Measurements from ENCODE around the gene MYO6.
"Not testable (repeated sequence)": the region's sequence is repeated elsewhere in the genome, so short reads cannot be mapped to it uniquely, and the experiment has no call there.

Gene MYO6

DNA sequence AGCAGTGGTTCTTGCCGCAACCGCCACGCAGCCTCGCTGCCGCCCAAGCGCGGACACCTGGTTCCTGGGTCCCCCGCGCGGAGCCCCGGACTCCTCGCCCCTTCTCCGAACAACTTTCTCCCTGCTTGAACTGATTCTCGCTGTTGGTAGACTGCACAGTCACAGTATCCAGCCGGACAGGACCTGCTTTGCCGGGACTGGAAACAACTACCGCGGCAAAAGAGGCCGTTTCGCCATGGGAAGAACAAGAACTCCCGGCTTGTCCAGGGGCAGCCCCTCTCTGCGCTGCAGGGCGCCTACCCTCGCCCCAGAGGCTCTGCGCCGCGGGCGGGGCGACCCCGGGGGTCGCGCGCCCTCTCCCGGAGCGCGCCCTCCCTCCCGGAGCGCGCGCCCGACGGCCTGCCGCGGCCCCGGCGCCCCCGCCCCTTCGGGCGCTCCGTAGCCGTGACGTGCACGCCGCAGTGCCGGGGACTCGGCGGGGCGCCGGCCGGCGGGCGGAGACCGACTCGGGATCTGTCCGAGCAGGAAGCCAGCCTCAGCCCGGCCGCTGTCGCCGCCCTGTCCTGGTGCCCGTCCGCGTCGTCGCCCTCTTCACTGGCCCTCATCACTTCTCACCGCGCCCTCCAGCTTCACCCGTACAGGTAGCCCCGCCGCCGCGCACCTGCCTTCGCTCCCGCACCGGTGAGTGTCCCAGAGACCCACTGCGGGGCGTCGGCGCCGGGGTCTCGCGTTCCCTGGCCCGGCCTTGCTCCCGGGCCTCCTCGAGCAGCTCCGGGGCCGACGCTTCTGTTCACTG lies at the start of gene MYO6:
Gene MYO6, plus strand, starts transcription at position 497 of the 796 bp plus-strand sequence. CDS start 68,309 bp downstream, outside the sequence.
- peak; percentile 1 to 16 for DNase-seq (ENCODE audit: low read depth in 2 of 2)

DNA sequence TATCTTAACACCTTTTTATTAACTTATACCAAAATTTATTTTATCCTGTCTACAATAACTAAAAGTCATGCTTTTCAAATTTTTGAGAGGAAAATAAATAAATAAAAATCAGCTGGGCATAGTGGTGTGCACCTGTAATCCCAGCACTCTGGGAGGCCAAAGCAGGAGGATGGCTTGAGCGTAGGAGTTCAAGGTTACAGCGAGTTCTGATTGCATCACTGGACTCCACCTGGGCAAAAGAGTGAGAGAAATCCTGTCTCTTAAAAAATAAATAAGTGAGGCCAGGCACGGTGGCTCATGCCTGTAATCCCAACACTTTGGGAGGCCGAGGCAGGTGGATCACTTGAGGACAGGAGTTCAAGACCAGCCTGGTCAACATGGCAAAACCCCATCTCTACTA lies 40.7 kb upstream of the MYO6 start:
- DNase-seq (ENCODE audit: low read depth in 2 of 2) = not testable (repeated sequence)

DNA sequence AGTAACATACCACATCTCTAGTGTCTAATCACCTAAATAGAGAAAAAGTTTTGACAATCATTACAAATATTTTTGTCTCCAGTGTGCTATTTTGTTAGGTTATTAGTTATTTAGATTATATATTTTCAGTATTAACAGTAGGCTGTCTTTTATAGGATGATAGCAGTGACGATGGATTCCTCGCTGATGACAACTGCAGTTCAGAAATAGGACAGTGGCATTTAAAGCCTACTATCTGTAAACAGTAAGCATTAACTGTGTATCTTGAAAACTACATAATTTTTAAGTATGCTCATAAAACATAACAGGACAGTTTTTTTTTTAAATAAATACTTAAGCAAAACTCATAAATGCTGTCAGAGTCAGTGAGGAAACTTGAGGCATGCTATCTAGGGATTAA lies 37.9 kb upstream of the MYO6 start:
- no peak for DNase-seq (ENCODE audit: low read depth in 2 of 2)

DNA sequence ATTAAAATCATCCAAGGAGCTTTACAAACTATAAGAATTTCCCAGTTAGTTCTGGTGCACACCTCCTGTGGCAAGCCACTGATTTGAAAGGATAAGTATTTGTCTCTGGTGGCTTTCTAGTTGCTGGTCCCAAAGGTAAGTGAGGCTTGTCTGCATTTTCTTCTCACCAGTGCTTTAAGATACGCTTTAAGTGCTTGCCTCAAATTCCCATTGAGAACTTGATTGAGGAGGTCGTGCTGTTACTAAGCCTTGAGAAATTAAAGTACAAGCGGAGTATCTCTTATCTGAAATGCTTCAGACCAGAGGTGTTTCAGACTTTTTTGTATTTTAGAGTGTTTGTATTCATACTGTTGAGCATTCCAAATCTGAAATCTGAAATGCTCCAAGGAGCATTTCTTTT lies 29.9 kb upstream of the MYO6 start:
- no peak for DNase-seq (ENCODE audit: low read depth in 2 of 2)

DNA sequence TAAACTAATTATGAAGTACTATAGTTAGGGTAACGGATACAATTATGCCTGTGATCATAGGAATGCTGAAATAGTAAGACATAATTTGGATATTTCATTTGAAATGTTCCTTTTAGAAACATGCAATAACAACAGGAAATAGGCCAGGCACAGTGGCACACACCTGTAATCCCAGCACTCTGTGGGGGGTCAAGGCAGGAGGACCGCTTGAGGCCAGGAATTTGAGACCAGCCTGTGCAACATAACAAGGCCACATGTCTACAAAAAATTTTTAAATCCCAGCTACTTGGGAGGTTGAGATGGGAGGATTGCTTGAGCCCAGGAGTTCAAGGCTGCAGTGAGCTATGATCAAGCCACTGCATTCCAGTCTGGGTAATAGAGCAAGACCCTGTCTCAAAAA lies 25.7 kb upstream of the MYO6 start:
- DNase-seq (ENCODE audit: low read depth in 2 of 2) = no peak

DNA sequence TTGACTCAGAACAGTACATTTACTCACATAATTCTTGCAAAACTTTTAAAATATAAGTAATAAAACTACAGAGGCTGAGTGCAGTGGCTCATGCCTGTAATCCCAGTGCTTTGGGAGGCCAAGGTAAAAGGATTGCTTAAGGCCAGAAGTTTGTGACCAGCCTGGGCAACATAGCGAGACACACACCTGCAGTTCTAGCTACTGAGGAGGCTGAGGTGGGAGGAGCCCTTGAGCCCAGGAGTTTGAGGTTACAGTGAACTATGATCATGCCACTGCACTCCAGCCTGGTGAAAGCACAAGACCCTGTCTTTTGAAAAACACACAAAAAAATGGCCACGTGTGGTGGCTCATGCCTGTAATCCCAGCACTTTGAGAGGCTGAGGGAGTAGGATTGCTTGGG lies 21.8 kb upstream of the MYO6 start:
- DNase-seq (ENCODE audit: low read depth in 2 of 2) = no peak

DNA sequence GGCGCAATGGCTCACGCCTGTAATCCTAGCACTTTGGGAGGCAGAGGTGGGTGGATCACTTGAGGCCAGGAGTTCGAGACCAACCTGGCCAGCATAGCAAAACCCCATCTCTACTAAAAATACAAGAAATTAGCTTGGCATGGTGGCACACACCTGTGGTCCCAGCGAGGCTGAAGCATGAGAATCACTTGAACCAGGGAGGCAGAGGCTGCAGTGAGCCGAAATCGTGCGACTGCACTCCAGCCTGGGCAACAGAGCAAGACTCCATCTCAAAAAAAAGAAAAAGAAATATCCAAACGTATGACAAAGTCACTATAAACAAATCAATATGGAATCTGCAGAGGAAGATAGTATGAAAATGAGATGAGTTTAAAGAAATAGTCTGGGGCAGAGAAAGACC lies 18.0 kb upstream of the MYO6 start:
- DNase-seq (ENCODE audit: low read depth in 2 of 2) = not testable (repeated sequence)

DNA sequence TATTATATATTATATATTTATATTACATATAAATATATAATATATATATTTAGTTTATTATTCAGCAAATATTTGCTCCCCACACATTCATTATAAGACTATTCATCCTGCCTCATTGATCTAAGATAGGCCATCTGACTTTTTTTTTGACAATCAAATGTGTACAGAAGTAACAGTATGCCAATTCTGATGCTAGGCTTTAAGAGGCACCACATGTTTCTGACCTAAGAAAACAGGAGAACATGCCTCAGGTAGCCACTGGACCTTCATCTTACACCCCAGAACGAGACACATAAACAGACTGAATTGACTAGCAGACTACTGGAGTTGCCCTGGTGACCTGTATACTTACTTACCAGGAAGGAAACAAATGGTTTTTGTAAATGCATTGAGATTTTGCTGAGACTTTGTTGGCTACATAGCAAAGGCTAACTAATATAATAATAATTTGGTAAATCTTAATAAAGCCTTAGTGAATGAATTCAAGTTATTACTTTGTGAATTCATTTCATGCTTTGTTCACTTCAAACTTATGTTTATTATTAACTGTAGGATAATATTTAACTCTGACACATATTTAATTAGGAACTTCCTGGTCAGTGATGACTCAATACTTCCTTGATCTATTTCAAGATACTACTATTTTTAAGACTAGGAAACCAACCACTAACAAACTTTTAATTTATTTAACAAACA lies 13.4 kb upstream of the MYO6 start:
- DNase-seq (ENCODE audit: low read depth in 2 of 2) = no peak

DNA sequence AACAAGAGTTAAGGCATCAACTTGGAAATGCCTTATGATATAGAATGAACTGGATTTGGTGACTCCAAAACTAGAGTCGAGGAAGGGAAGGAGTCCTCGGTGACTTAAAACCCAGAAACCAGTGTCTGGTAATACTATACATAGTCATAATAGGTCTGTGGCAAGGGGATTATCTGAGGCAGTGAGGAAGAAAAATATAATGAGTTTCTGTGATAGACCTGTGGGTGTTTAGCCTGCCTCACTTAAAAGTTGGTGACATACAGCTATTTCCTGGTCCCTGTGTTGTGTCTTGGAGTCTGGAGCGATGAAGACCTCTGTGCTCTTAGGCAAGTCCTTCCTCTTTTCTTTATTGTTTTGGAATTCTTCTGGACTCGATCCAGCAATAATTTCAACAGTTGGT lies 5.1 kb upstream of the MYO6 start:
- no peak for DNase-seq (ENCODE audit: low read depth in 2 of 2)

DNA sequence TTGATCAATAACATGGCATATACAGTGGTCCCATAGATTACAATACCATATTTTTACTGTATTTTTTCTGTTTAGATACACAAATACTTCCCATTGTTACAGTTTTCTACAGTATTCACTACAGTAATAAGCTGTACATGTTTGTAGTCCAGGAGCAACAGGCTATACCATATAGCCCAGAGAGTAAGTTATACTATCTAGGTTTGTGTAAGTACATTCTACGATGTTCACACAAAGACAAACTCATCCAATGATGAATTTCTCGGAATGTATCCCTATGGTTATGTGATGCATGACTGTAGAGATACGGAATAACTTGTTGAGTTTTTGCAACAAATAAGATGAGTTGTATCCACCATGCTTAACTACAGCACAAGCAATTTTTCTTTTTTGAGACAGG lies 3.6 kb upstream of the MYO6 start:
- no peak for DNase-seq (ENCODE audit: low read depth in 2 of 2)

DNA sequence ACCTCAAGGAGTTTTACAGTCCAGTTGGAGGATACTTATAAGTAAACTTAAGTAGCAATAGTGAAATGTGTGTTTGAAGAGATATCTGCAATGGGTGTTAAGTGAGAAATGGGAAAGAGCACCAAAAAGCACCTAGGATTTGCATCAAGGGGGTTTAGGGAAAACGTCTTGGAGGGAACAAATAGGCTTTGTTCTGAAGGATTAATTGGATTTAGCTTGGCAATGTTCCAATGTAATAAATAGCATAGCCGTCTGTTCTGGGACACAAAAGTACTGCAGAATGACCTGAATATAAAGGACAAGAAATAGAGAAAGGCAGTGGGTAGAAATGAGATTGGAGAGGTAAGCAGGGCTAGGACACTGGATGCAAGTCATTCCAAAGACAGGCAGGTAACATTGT lies 2.8 kb upstream of the MYO6 start:
- DNase-seq (ENCODE audit: low read depth in 2 of 2) = no peak

DNA sequence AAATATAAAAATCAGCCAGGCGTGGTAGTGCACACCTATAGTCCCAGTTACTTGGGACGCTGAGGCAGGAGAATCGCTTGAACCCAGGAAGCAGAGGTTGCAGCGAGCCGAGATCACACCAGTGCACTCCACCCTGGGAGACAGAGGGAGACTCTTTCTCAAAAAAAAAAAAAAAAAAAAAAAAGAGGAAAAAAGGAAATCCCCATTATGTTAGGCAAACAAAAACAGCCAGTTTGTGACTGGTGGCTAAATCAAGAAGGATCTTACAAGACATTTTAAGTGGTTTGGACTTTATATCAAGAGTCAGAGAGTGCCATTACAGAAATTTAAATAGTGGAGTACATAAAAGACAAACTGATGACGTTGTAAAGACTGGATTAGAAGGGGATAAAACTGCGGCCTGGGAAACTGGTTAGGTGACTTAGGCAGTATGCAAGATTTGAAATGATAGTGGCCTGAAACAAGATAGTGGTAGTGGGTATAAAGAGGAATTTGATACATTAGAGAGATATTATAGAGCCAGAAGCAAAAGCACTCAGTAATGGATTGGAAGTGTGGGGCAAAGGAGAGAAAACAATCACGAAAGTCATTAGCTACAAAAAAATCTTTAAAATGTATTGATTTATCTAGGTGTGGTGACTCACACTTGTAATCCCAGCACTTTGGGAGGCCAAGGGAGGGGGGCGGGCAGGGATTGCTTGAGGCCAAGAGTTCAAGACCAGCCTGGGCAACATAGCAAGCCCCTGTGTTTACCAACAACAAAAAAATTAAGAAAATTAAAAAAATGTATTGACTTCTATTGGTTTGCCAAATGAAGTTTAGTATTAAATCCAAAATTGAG lies 1.7 kb upstream of the MYO6 start:
- no peak for DNase-seq (ENCODE audit: low read depth in 2 of 2)

DNA sequence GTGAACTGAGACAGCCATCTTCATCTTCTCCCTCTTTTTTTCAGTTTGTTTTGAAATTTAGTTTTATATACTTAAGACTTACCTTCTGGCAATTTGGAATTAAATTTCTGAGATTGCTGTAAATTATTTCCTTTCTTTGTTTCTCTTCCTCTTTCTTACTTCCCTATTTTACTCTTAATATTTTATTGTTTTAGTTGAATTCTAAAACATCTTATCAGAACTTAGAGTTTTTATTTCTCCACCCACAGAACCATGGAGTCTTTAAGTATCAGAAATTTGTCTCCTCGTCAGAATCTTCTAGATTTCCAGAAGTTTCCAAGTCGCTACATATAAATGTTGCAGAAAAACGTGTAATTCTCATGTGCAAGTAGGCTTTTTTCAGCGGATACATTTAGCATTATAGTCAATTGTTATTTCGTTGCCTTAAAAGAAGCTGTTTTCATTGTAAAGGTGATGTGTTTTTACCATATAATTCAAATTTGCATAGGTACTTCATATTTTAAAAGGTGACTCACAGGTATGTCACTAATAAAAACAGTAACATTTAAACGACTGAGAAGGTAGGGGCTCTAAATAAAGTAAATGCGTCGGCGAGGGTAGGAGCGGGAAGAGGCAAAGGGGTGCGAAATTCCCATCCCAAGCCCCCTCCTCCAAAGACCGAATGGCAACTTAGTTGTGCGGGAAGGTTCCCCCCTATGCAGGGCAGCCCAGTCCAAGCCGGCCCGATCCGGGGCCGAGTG lies 866 bp upstream of the MYO6 start:
- DNase-seq (ENCODE audit: low read depth in 2 of 2) = no peak

DNA sequence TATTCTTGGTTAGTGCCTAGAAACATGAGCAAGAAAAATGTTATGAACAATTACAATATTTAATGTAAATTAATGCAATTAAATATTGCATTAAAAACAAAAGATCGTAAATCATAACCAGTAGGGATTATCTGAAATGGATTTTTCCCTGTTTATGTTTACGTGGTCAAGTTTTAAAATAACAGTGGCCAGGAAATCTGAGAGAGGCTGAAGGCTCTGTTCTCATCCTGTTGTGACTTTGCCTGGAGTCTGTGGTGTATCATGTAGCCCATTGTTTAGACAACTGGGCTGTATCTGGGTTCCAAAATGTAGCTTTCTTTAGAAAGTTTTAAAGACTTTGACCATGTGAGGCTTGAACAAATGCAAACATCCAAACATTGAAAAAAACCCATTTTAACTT lies 2.4 kb downstream of the MYO6 start:
- no peak for DNase-seq (ENCODE audit: low read depth in 2 of 2)

DNA sequence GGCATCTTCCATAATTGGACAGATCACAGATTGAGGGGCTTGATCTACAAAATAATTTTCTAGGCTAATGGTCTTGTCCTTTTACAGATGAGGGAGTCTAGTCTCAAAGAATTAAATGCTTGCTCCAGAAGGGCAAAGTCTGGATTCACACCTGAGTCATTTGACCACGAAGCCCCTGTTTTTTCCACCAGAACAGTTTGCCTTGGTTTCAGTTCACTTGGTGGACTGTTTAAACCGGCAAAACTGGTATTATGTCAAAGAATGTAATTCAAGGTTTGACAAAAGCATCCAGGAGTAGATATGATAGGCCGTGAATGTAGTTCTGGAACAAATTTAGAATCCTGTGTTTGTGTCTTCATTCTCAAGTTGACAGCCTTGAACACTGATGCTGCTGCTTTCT lies 3.3 kb downstream of the MYO6 start:
- DNase-seq (ENCODE audit: low read depth in 2 of 2) = no peak

DNA sequence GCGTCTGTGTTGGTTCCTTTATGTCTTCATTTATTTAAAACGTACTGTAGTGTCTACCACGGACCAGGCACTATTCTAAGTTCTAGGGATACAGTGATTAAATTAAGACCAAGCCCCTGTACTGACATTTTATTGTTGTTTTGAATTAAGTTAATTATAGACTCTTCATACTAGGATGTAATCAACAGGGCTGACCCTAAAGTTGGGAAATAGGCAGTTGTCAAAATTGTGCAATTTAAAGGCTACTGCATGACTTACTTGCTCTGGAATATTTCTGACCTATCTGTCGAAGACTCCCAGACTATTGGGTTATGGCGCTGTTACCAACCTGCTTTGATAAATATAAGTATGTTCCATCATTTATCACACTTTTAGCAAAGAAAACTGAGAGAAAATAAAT lies 6.7 kb downstream of the MYO6 start:
- DNase-seq (ENCODE audit: low read depth in 2 of 2) = no peak

DNA sequence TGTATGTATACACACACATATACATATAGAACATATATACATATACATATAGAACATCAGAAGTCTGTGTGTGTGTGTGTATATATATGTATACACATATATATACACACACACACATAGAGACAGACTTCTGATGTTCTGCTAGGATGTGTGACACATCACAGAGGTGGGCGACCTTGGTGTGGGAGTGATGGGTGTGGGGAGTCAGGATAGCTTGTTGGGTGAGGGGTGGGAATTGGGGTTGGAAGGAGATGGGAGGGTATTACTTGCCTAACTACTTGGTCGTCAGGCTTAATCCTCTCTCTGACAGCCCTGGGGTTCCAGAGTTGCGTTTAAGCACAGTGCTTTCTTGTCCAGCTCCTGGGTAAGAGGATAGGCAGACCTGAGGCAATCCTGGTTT lies 8.3 kb downstream of the MYO6 start:
- DNase-seq (ENCODE audit: low read depth in 2 of 2) = no peak

DNA sequence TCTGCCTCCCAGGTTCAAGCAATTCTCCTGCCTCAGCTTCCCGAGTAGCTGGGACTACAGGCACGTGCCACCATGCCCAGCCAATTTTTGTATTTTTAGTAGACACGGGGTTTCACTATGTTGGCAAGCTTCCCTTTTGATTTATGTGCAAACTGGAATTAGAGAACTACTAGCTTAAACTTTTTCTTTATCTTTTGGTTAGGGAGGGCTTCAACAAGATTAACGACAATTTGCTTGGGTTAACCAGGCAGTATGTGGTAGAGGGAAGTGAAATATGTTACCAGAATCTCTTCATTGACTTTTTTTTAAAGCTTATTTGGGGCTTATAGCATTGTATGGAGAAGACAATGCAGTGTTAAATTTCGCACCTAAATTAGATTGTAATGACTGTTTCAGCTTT lies 9.0 kb downstream of the MYO6 start:
- no peak for DNase-seq (ENCODE audit: low read depth in 2 of 2)

DNA sequence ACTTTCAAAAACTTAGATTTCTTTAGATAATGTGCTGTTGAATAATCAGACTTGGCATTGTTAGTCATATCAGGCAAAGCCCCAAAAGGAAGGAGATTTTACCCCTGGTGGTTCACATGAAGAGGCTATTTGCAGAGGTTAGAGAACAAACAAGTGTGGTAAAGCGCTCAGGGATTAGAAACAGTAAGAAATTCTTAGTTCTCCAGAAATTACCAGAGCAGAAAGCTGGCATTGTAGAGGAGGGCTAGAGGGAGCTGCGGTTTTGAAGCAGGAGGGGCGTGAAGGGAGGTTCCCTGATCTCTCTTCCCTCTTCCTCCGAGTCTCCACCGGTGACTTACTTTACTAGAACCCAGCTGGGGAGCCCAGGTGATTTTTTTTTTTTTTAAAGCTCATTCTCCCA lies 10.2 kb downstream of the MYO6 start:
- DNase-seq (ENCODE audit: low read depth in 2 of 2) = no peak

DNA sequence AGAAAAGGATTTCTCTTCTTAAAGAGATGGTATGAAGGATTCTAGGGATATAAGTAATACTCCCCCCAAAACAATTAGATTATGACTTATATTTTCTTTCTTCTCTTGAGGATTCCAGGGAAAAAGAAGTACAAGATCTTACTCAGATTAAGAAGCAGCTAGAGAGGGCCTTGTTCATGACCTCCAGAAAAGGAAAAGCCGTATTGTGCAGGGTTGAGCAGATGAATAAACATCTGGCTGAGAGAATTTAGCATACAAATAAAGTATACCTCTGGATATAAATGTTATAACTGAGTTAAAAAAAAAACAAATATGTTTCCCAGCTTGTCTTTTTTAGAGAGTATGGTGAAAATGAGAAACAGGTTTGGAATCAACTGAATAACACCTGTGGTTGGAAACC lies 11.3 kb downstream of the MYO6 start:
- no peak for DNase-seq (ENCODE audit: low read depth in 2 of 2)

DNA sequence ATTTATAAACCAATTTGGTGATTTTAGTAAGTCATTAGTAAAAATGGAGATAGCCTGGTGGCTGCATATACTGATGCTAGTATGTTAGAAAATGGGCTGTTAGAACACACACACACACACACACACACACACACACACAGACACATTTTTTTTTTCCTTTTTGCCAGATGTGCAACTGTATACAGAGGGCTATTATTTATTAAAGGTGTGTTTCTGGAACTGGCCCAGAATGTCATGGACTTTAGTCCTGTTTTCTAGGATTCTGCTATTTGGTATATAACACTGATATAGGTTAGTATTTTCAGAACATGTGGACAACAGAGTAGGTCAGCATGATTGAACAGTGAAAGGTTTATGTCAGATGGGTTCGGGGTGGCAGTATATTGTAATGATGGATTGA lies 12.4 kb downstream of the MYO6 start:
- DNase-seq (ENCODE audit: low read depth in 2 of 2) = no peak

DNA sequence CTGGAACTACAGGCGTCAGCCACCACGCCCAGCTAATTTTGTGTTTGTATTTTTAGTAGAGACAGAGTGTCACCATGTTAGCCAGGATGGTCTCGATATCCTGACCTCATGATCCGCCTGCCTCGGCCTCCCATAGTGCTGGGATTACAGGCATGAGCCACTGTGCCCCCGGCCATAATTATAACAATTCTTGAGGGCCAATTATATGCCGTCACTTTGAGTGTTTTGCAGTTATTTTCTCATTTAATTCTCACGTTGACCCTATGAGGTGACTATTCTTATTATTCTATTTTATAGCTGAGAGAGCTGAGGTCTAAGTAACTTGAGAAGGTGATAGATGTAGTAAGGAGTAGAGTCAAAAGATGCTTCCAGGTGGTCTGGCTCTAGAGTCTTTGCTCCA lies 13.0 kb downstream of the MYO6 start:
- DNase-seq (ENCODE audit: low read depth in 2 of 2) = no peak

Data from stimulated activated CD4-positive, alpha-beta T cell treated with anti-CD3 and anti-CD28 coated beads, Interleukin-4, amount 100 ng/mL, for 48 hours (primary cell).